Heart left ventricle (tissue), 16 donors: ENCODE measurements around the gene SCAMP1. TPM values are rescaled to one million over a fixed set of nuclear protein-coding genes. Genes with fewer than 3 reads are reported as not detected.

Experiments
- ATAC-seq, 4 donors: fragments of 200-7000 bp; cut with Tn5 transposase; one replicate each; pipeline ENCODE4 v1.9.1; 2020 to 2022; ENCODE audit warnings: moderate library complexity in 4 of 4, mild to moderate bottlenecking in 3 of 4, moderate number of reproducible peaks in 1 of 4
- DNase-seq, 5 donors: peaks; one replicate each; pipeline ENCODE4 v3.0.0-alpha.2; 2020
- H3K27ac ChIP-seq, 12 donors: fragments of 200-600 bp; sonication (generic) in 4 of 12; one replicate each; pipeline versions ENCODE4 v1.5.0 to v1.8.0; 2016 to 2022; ENCODE audit warnings: mild to moderate bottlenecking in 2 of 12
- H3K27me3 ChIP-seq, 9 donors: fragments of 200-600 bp; sonication (generic) in 2 of 9; one replicate each; pipeline versions ENCODE4 v1.5.1 to v1.8.0; 2016 to 2022; ENCODE audit warnings: mild to moderate bottlenecking in 3 of 9
- H3K36me3 ChIP-seq, 9 donors: fragments of 200-600 bp; sonication (generic) in 2 of 9; one replicate each; pipeline versions ENCODE4 v1.5.0 to v1.8.0; 2018 to 2022; ENCODE audit warnings: mild to moderate bottlenecking in 2 of 9
- H3K4me1 ChIP-seq, 12 donors: fragments of 200-600 bp; sonication (generic) in 4 of 12; one replicate each; pipeline versions ENCODE4 v1.5.0 to v1.8.0; 2016 to 2022; ENCODE audit warnings: mild to moderate bottlenecking in 3 of 12
- H3K4me3 ChIP-seq, 12 donors: fragments of 200-600 bp; sonication (generic) in 4 of 12; one replicate each; pipeline versions ENCODE4 v1.5.0 to v1.8.0; 2017 to 2022; ENCODE audit warnings: mild to moderate bottlenecking in 9 of 12, moderate library complexity in 4 of 12
- H3K9me3 ChIP-seq, 12 donors: fragments of 200-600 bp; sonication (generic) in 4 of 12; one replicate each; pipeline versions ENCODE4 v1.5.0 to v1.8.0; 2016 to 2022; ENCODE audit warnings: mild to moderate bottlenecking in 1 of 12
- POLR2A ChIP-seq, 2 donors: fragments of 450-650 bp; IDR thresholded peaks; one replicate each; pipeline ENCODE4 v1.6.1; 2017; ENCODE audit warnings: antibody characterized with exemption in 2 of 2, mild to moderate bottlenecking in 2 of 2, moderate library complexity in 2 of 2
- WGBS, 4 donors: extraction: QIAGEN DNeasy Blood & Tissue Kit in 2 of 4; methylation state at CpG; one replicate each; pipeline versions ENCODE4 v1.1.5 to v1.1.7; 2013 to 2018; 5-methylcytosine and 5-hydroxymethylcytosine counted together
- intact Hi-C, 10 donors: fragments of 100-400 bp; cut with DNase I; formaldehyde crosslinking; loops; one replicate each; pipeline versions ENCODE4 v1.11.1 to v1.14.2; 2022
- polyA plus RNA-seq, 2 donors: library from polyadenylated mRNA; stranded (reverse); fragments of 200-250 nt; gene quantifications; one replicate each; pipeline ENCODE4 v1.2.3, GENCODE V29; 2013
- total RNA-seq, 9 donors: library from RNA; depleted of rRNA in 2 of 9; stranded (reverse); fragments of >200 nt in 2 of 9; fragmentation: NEBNext Ultra II Directional in 3 of 9; extraction: Animal tissue kit (Norgen Biotek cat#: 25700) in 3 of 9; gene quantifications; one replicate each; pipeline versions ENCODE4 v1.1.0 to v1.2.4, GENCODE V29; 2016 to 2023
- TF ChIP-seq, protein P1 (sequence below), 12 donors: fragments of 200-600 bp; sonication (generic) in 4 of 12; IDR thresholded peaks; one replicate each; pipeline versions ENCODE4 v1.5.0 to v1.8.0; 2018 to 2022; ENCODE audit warnings: antibody characterized with exemption in 12 of 12, mild to moderate bottlenecking in 5 of 12
- donor health status: ischemic (EF 13 %, LVEDD 7.1; RV severe dilation, severe dysfunction).
- donor health status: healthy with polysubstance abuse.
- donor health status: DM: no; HTN: yes; CAD: no.
- donor health status: DM: no; HTN: no; CAD: no.
- donor health status: ischemic (EF 25% LVEDD 6.9; RV normal size, moderate dysfunction).
- donor health status: ischemic (EF 25% LVEDD 5.7; RV mildly dilated, moderate dysfunction).
- donor health status: healthy.
- donor health status: DM: yes; HTN: yes; CAD: no.
- donor health status: ischemic (EF 35%, LVEDD 5.7; RV mildly dilated, moderate dysfunction).
- donor health status: nonischemic (EF 11% LVEDD 7.7; RV severe dilation, severe dysfunction).
- donor health status: DM: yes; HTN: yes; CAD: no.
- donor health status: PGD.
- donor health status: ischemic (EF 29% LVEDD 5.4; RV normal size, mild dysfunction).
- donor health status: nonischemic (EF 23%, LVEDD 6.1; RV moderate dilation, normal function).

Gene SCAMP1
- total and polyA plus RNA-seq, 11 donors: 6.9 to 40.6 (median 33.7) TPM

DNA sequence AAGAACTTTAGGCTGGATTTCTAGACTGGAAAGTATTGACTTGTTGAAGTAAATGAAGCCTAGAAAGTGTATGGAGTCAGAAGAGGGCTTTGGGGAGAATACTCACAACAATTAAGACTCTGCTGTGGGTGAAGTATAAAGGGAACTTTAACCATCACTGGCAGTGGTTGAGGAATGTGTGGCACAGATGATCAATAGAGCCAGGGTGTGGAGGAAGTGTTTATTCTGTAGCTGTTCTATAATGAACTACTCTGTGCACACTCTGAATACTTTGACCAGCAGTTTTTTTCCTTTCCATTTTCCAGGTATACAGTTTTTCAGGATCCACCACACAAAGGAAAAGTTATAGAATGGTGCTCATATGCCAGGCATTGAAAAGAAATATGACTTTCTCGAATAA is 106.7 kb downstream of the SCAMP1 start:
- intact Hi-C loops: loop anchor here in 9 of 10 donors (2.0 to 10.0 kb wide), 13 partner anchors 65 to 500 kb away; partner anchors contain the start of gene LHFPL2 (in 4 of the 9)
- TF ChIP-seq POLR2A (IDR thresholded peaks at IDR 0.05): no peak
- TF ChIP-seq, protein P1, sequence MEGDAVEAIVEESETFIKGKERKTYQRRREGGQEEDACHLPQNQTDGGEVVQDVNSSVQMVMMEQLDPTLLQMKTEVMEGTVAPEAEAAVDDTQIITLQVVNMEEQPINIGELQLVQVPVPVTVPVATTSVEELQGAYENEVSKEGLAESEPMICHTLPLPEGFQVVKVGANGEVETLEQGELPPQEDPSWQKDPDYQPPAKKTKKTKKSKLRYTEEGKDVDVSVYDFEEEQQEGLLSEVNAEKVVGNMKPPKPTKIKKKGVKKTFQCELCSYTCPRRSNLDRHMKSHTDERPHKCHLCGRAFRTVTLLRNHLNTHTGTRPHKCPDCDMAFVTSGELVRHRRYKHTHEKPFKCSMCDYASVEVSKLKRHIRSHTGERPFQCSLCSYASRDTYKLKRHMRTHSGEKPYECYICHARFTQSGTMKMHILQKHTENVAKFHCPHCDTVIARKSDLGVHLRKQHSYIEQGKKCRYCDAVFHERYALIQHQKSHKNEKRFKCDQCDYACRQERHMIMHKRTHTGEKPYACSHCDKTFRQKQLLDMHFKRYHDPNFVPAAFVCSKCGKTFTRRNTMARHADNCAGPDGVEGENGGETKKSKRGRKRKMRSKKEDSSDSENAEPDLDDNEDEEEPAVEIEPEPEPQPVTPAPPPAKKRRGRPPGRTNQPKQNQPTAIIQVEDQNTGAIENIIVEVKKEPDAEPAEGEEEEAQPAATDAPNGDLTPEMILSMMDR (IDR thresholded peaks at IDR 0.05): no peak
- peaks cover 0 to 6% (median 0%) of the 10 kb centered on the region in 12 donors for H3K4me1 ChIP-seq
- 94 to 100% (median 95%) methylated on average over 1 of the region's 1 CpG for WGBS, 4 donors
- no peak overlapping the region for H3K4me3 ChIP-seq
- H3K9me3 ChIP-seq: no peaks in the 10 kb centered on the region
- DNase-seq: no peak
- H3K27me3 ChIP-seq: no peaks in the 10 kb centered on the region
- peaks cover 0 to 16% (median 3%) of the 10 kb centered on the region in 9 donors for H3K36me3 ChIP-seq
- ATAC-seq: no peak
- no peak overlapping the region for H3K27ac ChIP-seq

DNA sequence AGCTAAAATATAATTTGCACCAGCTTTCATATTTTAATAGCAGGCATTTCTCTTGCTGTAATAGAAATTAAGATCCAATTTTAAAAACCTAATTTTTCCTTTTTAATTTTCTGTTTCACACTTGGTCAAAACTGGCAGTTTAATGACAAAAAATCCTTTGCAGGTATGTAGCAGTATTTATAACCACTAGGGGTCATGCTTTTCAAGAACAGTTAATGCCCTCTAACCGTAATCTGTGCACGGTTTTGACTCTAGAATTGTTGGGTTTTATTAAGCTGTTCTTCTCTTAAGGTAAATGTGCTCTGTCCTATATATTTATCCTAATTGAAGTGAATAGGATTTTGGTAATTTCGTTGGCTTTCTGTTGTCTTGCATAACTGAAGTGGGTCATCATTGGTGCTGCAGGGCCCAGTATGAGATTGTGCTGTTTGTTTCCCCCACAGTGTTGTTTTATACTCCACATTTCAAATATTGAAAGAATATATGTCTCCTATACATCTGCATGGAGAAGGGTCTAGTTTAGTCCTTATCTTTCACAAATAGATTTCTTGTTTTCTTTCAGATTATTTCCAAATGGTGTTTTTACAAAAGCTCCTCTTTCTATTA is 107.4 kb downstream of the SCAMP1 start:
- ATAC-seq (peak in 3 of 4 donors; percentile 61 to 77 (median 75)), DNase-seq (no peak)
- Histone ChIP-seq H3K4me3 (no peak overlapping the region), H3K4me1 (peaks cover 0 to 6% (median 0%) of the 10 kb centered on the region in 12 donors), H3K27me3 (no peaks in the 10 kb centered on the region), H3K27ac (no peak overlapping the region), H3K9me3 (no peaks in the 10 kb centered on the region), H3K36me3 (peaks cover 0 to 15% (median 3%) of the 10 kb centered on the region in 9 donors)
- no peak for TF ChIP-seq POLR2A (IDR thresholded peaks at IDR 0.05)
- TF ChIP-seq, protein P1 (IDR thresholded peaks at IDR 0.05): peak; percentile 69 to 86 (median 80)
- intact Hi-C loops: loop anchor here (2.0 to 10.0 kb wide), 14 partner anchors 64 to 499 kb away; partner anchors contain the start of gene LHFPL2 (in 5 of the 10)
- WGBS, 4 donors: 6 to 17% (median 13%) methylated on average over 3 of the region's 3 CpGs

DNA sequence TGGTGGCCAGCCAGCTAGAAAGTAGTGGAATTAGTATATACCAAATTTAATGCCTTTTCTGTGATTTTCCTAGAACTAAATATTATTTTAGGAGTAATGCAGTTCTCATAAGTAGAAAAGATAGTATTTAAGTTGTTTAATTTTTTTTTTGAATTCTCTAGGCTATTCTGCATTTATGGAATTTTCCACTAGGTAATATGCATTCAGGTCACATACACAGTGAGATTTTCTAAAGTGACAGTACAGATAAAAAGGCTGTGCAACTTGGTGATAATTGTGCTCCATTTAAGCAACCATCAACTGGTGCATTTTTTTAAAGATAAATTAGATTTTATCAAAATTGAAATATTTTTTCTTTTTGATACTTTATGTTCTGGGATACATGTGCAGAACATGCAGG is 111.5 kb downstream of the SCAMP1 start:
- H3K36me3 ChIP-seq: peaks cover 0 to 20% (median 7%) of the 10 kb centered on the region in 9 donors

DNA sequence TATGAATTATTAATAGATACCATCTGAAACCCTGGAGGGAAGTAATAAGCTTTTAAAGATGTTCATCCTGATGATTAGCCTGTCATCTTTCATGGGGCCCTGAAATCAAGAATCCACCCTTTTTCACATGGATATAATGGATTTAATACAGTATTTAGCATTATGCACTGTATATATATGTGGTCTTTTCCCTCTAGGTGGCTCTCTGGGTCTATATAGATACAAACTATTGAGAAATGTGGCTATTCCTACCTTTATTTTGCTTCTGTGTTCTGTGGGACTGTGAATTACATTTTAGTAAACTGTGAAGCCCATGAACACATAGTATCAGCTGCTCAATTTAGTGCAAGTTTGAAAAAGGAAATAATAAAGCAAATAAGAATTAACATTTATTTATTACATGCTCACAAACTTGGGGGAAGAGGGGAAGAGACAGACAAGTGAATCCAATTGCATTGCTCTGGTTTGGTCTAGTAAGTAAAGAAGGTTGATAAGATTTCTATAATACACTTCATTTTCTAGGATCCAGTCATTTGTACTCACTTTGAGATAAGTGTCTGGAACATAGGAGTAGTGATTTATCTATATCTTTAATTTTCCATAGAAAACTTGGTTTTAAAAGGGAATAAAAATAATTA is 112.2 kb downstream of the SCAMP1 start:
- H3K4me3 ChIP-seq: no peak overlapping the region
- H3K36me3 ChIP-seq: peaks cover 0 to 25% (median 10%) of the 10 kb centered on the region in 9 donors
- no peaks in the 10 kb centered on the region for H3K27me3 ChIP-seq
- intact Hi-C loops: loop anchor here in 2 of 10 donors (5.0 kb wide), 2 partner anchors 55 to 60 kb away; no protein-coding TSS in a partner anchor
- DNase-seq (no peak), ATAC-seq (peak in 2 of 4 donors; percentile 46 to 50)
- no peak overlapping the region for H3K27ac ChIP-seq
- TF ChIP-seq POLR2A (IDR thresholded peaks at IDR 0.05): no peak
- TF ChIP-seq, protein P1 (IDR thresholded peaks at IDR 0.05): peak in 7 of 12 donors; percentile 6 to 53 (median 25)
- peaks cover 0 to 6% (median 0%) of the 10 kb centered on the region in 12 donors for H3K4me1 ChIP-seq
- H3K9me3 ChIP-seq: no peaks in the 10 kb centered on the region

More for the DNA sequence above, 111.5 kb downstream of the SCAMP1 start:
- no peak for DNase-seq
- no peaks in the 10 kb centered on the region for H3K9me3 ChIP-seq
- ATAC-seq: no peak
- intact Hi-C loops: loop anchor here in 2 of 10 donors (5.0 kb wide), 2 partner anchors 55 to 60 kb away; no protein-coding TSS in a partner anchor
- H3K4me3 ChIP-seq: no peak overlapping the region
- TF ChIP-seq POLR2A (IDR thresholded peaks at IDR 0.05): no peak
- TF ChIP-seq, protein P1 (IDR thresholded peaks at IDR 0.05): no peak
- no peak overlapping the region for H3K27ac ChIP-seq
- H3K4me1 ChIP-seq: peaks cover 0 to 6% (median 0%) of the 10 kb centered on the region in 12 donors
- no peaks in the 10 kb centered on the region for H3K27me3 ChIP-seq
